HEK293T (cell line): ENCODE data around the gene PGD.

ENCODE experiments used
- CTCF ChIA-PET: fragments of 350-600 bp; formaldehyde crosslinking; extraction: SDS; loops from one replicate; lab custom pipeline; 2021; ENCODE audit warnings: antibody characterized with exemption, inconsistent platforms; lab: Yijun Ruan, JAX
- POLR2A ChIA-PET: fragments of 350-600 bp; formaldehyde crosslinking; extraction: SDS; loops from one replicate; lab custom pipeline; 2020; ENCODE audit warnings: antibody characterized with exemption, inconsistent platforms; lab: Yijun Ruan, JAX
- DNase-seq: peaks from one replicate; pipeline ENCODE4 v3.0.0; 2012; ENCODE audit warnings: mixed read lengths; ENCODE audit errors: extremely low spot score
- ARNT ChIP-seq: fragments of 450-650 bp; IDR thresholded peaks from 2 replicates; pipeline ENCODE4 v1.6.1; 2017; ENCODE audit warnings: mild to moderate bottlenecking
- BHLHE40 ChIP-seq: fragments of 450-650 bp; IDR thresholded peaks from 2 replicates; pipeline ENCODE4 v1.6.1; 2016; ENCODE audit warnings: mild to moderate bottlenecking, moderate library complexity, borderline replicate concordance
- CTBP1 ChIP-seq: fragments of 450-650 bp; IDR thresholded peaks from 2 replicates; pipeline ENCODE4 v1.6.1; 2016; ENCODE audit warnings: borderline replicate concordance
- ELF4 ChIP-seq: fragments of 450-650 bp; IDR thresholded peaks from 2 replicates; pipeline ENCODE4 v1.6.1; 2017; ENCODE audit warnings: antibody characterized with exemption
- FOXA1 ChIP-seq: fragments of 450-650 bp; IDR thresholded peaks from 2 replicates; pipeline ENCODE4 v1.6.1; 2016; ENCODE audit warnings: mild to moderate bottlenecking
- FOXK2 ChIP-seq: fragments of 450-650 bp; IDR thresholded peaks from 2 replicates; pipeline ENCODE4 v1.6.1; 2016; ENCODE audit warnings: mild to moderate bottlenecking
- FOXM1 ChIP-seq: fragments of 450-650 bp; IDR thresholded peaks from 2 replicates; pipeline ENCODE4 v1.6.1; 2017; ENCODE audit warnings: mild to moderate bottlenecking, borderline replicate concordance
- HDGF ChIP-seq: fragments of 450-650 bp; IDR thresholded peaks from 2 replicates; pipeline ENCODE4 v1.6.1; 2017; ENCODE audit warnings: antibody characterized with exemption, borderline replicate concordance
- L3MBTL2 ChIP-seq: fragments of 450-650 bp; conservative IDR thresholded peaks from 2 replicates; pipeline ENCODE4 v1.6.1; 2016; ENCODE audit warnings: mild to moderate bottlenecking
- LEF1 ChIP-seq: fragments of 450-650 bp; IDR thresholded peaks from 2 replicates; pipeline ENCODE4 v1.6.1; 2017; ENCODE audit warnings: mild to moderate bottlenecking, borderline replicate concordance
- NFRKB ChIP-seq: fragments of 450-650 bp; IDR thresholded peaks from 2 replicates; pipeline ENCODE4 v1.6.1; 2016; ENCODE audit warnings: mild to moderate bottlenecking, moderate library complexity
- PKNOX1 ChIP-seq: fragments of 450-650 bp; IDR thresholded peaks from 2 replicates; pipeline ENCODE4 v1.6.1; 2016
- SP1 ChIP-seq: fragments of 450-650 bp; IDR thresholded peaks from 2 replicates; pipeline ENCODE4 v1.6.1; 2017
- SUZ12 ChIP-seq: fragments of 450-650 bp; IDR thresholded peaks from 2 replicates; pipeline ENCODE4 v1.6.1; 2016; ENCODE audit warnings: mild to moderate bottlenecking
- TARDBP ChIP-seq: fragments of 450-650 bp; IDR thresholded peaks from 2 replicates; pipeline ENCODE4 v1.6.1; 2016
- ZNF384 ChIP-seq: fragments of 450-650 bp; IDR thresholded peaks from 2 replicates; pipeline ENCODE4 v1.6.1; 2016

Gene PGD

GRCh38 chr1:10380594-10381275 lies 18.1 kb upstream of the PGD start:
- ChIA-PET CTCF (no interaction called here), POLR2A (no interaction called here)
- TF ChIP-seq ZNF384: no peak
- no peak for TF ChIP-seq CTBP1
- no peak for TF ChIP-seq L3MBTL2
- no peak for TF ChIP-seq ELF4
- no peak for TF ChIP-seq ARNT
- TF ChIP-seq FOXK2: no peak
- TF ChIP-seq NFRKB: no peak
- no peak for TF ChIP-seq LEF1
- TF ChIP-seq SP1: no peak
- no peak for TF ChIP-seq FOXM1
- no peak for TF ChIP-seq SUZ12
- no peak for TF ChIP-seq FOXA1
- TF ChIP-seq PKNOX1: no peak
- no peak for TF ChIP-seq BHLHE40
- TF ChIP-seq HDGF: no peak
- TF ChIP-seq TARDBP: no peak
- no peak for DNase-seq

GRCh38 chr1:10383630-10384029 lies 15.2 kb upstream of the PGD start:
- TF ChIP-seq SUZ12 (no peak), ELF4 (no peak), LEF1 (no peak), ZNF384 (no peak), BHLHE40 (no peak), FOXK2 (no peak)
- ChIA-PET CTCF (no interaction called here), POLR2A (no interaction called here)
- no peak for DNase-seq

DNA sequence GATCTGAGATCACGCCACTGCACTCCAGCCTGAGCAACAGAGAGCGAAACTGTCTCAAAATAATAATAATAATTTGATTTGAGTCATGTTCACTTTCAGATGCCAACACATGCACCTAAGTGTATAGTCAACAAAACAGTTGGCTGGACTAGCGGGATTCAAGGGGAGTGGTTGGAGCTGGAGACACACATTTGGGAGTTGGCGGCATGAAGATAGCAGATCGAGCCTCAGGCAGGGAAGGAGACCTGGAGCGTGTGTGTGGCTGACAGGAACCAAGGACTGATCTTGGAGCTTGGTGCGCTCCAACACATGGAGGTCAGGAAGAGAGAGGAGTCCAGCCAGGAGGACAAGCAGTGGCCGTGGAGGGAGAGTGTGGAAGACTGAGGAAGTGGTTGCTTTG lies 14.6 kb upstream of the PGD start:
- TF ChIP-seq FOXA1 (no peak), BHLHE40 (no peak), ELF4 (no peak), CTBP1 (no peak), ARNT (no peak), HDGF (no peak), FOXM1 (no peak), ZNF384 (no peak), PKNOX1 (no peak), NFRKB (no peak), L3MBTL2 (no peak), SUZ12 (no peak), SP1 (no peak), TARDBP (no peak)
- DNase-seq: no peak
- CTCF ChIA-PET: no interaction called here

GRCh38 chr1:10386761-10387676 lies 11.8 kb upstream of the PGD start:
- no peak for TF ChIP-seq FOXK2
- TF ChIP-seq LEF1: no peak
- no peak for TF ChIP-seq TARDBP
- no peak for TF ChIP-seq BHLHE40
- no peak for TF ChIP-seq L3MBTL2
- TF ChIP-seq CTBP1: no peak
- no peak for TF ChIP-seq ZNF384
- TF ChIP-seq PKNOX1: no peak
- TF ChIP-seq HDGF: no peak
- no peak for TF ChIP-seq SUZ12
- TF ChIP-seq FOXM1: no peak
- TF ChIP-seq NFRKB: no peak
- no peak for TF ChIP-seq ELF4
- no peak for TF ChIP-seq SP1
- no peak for TF ChIP-seq ARNT
- TF ChIP-seq FOXA1: no peak
- POLR2A ChIA-PET: interaction anchor here (2.8 kb wide), 1 partner anchor 12 kb away, joined by 10 read pairs; the partner anchor contains the start of gene PGD
- CTCF ChIA-PET: interaction anchor here (0.6 kb wide), 3 partner anchors 544 to 796 kb away, joined by 3 to 7 read pairs (median 3); no protein-coding TSS in a partner anchor
- DNase-seq: no peak

More for the DNA sequence above, 14.6 kb upstream of the PGD start:
- POLR2A ChIA-PET: no interaction called here

- DNase-seq: no peak
- ChIA-PET CTCF (interaction anchor here (0.7 kb wide), 1 partner anchor 438 kb away, joined by 4 read pairs; no protein-coding TSS in a partner anchor), POLR2A (interaction anchor here (2.8 kb wide), 1 partner anchor 11 kb away, joined by 10 read pairs; the partner anchor contains the start of gene PGD)
- no peak for TF ChIP-seq L3MBTL2
- no peak for TF ChIP-seq FOXA1
- TF ChIP-seq SUZ12: no peak
- no peak for TF ChIP-seq CTBP1
- no peak for TF ChIP-seq PKNOX1
- no peak for TF ChIP-seq ARNT
- no peak for TF ChIP-seq FOXK2
- no peak for TF ChIP-seq NFRKB
- no peak for TF ChIP-seq LEF1
- no peak for TF ChIP-seq SP1
- TF ChIP-seq ZNF384: no peak
- no peak for TF ChIP-seq HDGF
Observed at GRCh38 chr1:10387677-10388386, 11.0 kb upstream of the PGD start.
